ENCODE measurements around the gene AKAP9.
"Not testable (repeated sequence)": the region's sequence is repeated elsewhere in the genome, so short reads cannot be mapped to it uniquely, and the experiment has no call there.

GRCh38 chr7:92142791-92143190, 202.1 kb downstream of the AKAP9 start:
- TF ChIP-seq POLR2A, CTCF (IDR thresholded peaks at IDR 0.05): not testable (repeated sequence)
